ENCODE data around the gene TSR1.

DNA sequence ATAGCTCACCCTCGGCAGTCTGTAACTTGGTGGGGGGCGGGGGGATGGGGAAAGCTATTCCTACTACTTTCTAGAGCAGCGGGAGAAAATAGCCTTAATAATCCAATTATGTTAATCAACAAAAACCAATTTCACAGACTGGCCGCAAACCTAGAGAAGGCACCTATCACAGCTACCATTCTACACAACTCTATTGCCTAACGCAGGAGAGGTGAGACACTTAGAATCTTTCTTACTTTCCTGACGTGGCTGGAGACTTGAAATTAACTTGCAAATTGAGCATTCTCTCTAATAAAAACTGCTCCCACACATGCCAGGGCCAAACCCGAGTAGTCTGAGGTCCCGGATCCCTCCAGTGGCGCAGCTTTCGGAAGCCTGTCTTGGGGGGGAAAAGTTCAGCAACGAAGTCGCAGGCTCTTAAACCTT lies 33.5 kb downstream of the TSR1 start:
- TF ChIP-seq, protein P1, sequence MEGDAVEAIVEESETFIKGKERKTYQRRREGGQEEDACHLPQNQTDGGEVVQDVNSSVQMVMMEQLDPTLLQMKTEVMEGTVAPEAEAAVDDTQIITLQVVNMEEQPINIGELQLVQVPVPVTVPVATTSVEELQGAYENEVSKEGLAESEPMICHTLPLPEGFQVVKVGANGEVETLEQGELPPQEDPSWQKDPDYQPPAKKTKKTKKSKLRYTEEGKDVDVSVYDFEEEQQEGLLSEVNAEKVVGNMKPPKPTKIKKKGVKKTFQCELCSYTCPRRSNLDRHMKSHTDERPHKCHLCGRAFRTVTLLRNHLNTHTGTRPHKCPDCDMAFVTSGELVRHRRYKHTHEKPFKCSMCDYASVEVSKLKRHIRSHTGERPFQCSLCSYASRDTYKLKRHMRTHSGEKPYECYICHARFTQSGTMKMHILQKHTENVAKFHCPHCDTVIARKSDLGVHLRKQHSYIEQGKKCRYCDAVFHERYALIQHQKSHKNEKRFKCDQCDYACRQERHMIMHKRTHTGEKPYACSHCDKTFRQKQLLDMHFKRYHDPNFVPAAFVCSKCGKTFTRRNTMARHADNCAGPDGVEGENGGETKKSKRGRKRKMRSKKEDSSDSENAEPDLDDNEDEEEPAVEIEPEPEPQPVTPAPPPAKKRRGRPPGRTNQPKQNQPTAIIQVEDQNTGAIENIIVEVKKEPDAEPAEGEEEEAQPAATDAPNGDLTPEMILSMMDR (IDR thresholded peaks at IDR 0.05): no peak
- TF ChIP-seq POLR2AphosphoS5 (IDR thresholded peaks at IDR 0.05; ENCODE audit: low read depth, low read length): no peak
